Testis (tissue), 2 donors: Measurements from ENCODE around the gene ADAMTS15.

Experiments
- POLR2A ChIP-seq: fragments of 450-650 bp; IDR thresholded peaks from one replicate; pipeline ENCODE4 v1.6.1; 2017; ENCODE audit warnings: antibody characterized with exemption, mild to moderate bottlenecking, moderate library complexity
- TF ChIP-seq, protein P1 (sequence below), 3 experiments: fragments of 450-650 bp in 2 of 3; fragments of 200-600 bp in 1 of 3; sonication (generic) in 1 of 3; IDR thresholded peaks; one replicate each; pipeline ENCODE4 v1.5.1; 2016 to 2019; ENCODE audit warnings: antibody characterized with exemption in 3 of 3, mild to moderate bottlenecking in 2 of 3, moderate library complexity in 1 of 3

DNA sequence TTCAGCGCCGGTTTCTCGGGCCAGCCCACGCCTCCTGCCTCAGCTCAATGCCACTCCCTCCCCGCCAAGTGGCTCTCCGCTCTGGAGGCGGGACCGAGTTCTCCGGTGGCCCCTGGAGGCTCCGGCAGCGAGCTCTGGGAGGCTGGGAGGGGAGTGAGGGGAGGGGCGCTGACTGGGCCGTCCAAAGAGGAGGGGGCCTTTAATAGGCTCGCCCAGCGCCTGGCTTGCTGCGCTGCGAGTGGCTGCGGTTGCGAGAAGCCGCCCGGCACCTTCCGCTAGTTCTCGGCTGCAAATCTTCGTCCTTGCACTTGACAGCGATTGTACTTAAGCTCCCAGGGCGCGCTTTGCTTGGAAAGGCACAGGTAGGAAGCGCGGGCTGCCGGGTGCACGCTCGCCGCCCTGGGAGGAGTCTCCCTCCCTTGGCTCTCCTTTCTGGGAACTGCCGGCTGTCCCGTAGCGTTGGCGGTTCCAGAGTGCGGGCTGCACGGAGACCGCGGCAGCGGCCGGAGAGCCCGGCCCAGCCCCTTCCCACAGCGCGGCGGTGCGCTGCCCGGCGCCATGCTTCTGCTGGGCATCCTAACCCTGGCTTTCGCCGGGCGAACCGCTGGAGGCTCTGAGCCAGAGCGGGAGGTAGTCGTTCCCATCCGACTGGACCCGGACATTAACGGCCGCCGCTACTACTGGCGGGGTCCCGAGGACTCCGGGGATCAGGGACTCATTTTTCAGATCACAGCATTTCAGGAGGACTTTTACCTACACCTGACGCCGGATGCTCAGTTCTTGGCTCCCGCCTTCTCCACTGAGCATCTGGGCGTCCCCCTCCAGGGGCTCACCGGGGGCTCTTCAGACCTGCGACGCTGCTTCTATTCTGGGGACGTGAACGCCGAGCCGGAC, at the start of gene ADAMTS15:
- TF ChIP-seq POLR2A = no peak
- TF ChIP-seq, protein P1, sequence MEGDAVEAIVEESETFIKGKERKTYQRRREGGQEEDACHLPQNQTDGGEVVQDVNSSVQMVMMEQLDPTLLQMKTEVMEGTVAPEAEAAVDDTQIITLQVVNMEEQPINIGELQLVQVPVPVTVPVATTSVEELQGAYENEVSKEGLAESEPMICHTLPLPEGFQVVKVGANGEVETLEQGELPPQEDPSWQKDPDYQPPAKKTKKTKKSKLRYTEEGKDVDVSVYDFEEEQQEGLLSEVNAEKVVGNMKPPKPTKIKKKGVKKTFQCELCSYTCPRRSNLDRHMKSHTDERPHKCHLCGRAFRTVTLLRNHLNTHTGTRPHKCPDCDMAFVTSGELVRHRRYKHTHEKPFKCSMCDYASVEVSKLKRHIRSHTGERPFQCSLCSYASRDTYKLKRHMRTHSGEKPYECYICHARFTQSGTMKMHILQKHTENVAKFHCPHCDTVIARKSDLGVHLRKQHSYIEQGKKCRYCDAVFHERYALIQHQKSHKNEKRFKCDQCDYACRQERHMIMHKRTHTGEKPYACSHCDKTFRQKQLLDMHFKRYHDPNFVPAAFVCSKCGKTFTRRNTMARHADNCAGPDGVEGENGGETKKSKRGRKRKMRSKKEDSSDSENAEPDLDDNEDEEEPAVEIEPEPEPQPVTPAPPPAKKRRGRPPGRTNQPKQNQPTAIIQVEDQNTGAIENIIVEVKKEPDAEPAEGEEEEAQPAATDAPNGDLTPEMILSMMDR (IDR thresholded peaks at IDR 0.05) = no peak
